Pulmonary artery endothelial cell (primary cell): ENCODE data around the gene FAM219A. TPM values are rescaled to one million over a fixed set of nuclear protein-coding genes. Genes with fewer than 3 reads are reported as not detected.

Experiments used
- DNase-seq: peaks from one replicate; pipeline ENCODE4 v3.0.0-alpha.2; 2011; ENCODE audit warnings: low read depth, low spot score
- total RNA-seq: library from RNA; depleted of rRNA; stranded (reverse); fragments of >200 nt; gene quantifications from 2 replicates; pipeline ENCODE4 v1.2.3, GENCODE V29; 2014

FAM219A gene, protein sequence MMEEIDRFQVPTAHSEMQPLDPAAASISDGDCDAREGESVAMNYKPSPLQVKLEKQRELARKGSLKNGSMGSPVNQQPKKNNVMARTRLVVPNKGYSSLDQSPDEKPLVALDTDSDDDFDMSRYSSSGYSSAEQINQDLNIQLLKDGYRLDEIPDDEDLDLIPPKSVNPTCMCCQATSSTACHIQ
- 11.1 and 11.6 TPM in 2 replicates for total RNA-seq

DNA sequence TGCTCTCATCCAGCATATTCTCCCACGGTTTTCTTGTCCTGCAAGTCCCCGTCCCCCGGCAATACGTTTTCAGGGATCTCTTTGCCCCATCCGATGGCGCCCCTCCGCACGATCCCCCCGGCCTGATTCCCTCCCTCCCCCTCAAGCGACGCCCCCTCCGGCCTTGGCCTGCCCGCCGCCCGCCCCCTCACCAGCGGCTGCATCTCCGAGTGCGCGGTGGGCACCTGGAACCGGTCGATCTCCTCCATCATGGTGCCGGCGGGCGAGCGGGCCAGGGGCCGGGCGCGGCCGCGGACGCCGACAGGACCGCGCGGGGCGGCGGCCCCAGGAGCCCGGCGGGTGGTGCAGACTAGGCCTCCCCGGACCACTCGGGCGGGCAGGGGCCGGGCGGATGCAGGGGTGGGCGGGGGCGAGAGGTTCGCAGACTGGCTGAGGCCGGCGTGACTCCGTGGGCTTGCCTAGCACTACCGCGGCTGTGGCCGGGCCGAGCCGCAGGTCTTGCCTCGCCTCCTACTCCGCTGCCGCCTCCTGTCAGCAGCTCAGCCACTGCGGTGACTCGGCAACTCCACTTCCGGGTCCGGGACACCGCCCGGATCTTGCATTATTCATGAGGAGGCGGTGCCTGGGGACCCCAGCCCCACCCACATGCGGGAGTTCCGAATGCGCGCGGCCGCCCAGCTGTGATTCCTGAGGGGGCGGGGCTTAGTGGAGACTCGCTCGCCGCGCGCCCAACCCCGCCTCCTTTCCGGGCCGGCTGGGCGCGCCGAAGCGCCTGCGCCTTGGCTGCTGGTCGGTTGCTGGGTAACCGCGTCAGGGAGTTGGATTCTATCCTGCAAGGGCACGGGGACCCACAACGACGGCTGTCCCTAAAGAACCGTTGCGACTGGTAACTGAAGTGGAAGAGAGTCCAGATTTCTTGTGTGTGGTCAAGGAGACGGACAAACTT is at the start of gene FAM219A, which contains the start of gene DNAI1:
Gene FAM219A (minus strand): TSS at position 558 of the 946 bp plus-strand sequence. CDS start 307 bp downstream, at position 251.
Gene DNAI1 (plus strand): TSS at position 793 of the 946 bp plus-strand sequence. CDS start 201 bp downstream, outside the sequence.
- DNase-seq: peak; percentile 93

DNA sequence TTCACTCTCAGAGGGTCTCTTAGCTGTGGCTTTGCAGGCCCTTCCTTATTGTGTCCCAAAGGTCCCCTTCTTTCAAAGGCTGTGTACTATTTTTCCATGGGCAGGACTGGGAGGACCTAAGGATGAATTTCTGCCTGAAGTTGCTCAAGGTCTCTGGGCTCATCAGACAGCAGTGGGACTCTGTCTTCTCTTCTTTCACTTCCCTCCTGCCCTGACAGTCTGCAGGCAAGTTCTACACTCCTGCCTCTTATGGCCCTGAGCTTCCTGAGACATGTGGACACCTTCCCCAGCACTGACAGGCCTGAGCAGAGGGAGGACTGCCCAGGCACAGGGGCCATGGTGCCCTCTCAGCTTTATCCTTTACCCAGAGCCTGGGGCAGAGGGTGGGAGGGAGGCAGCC is 49.6 kb upstream of the FAM219A start:
- DNase-seq: no peak

DNA sequence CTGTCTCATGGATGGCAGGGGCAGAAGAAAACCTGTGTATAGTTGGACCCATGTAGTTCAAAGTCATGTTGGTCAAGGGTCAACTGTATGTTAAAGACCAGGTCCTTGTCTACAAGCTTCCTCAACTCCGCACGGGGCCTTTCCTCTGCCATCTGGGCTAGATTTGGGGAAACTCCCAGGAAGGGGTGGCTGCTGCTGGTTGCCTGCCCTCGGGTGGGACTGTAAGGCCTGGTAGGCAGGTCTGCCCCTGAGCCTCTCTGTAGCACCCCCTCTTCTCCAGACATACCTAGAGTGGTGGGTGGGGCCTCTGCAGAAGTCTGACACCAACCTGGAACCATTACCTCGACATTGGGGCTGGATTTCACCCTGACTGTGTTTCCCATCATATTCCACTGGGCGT is 49.2 kb upstream of the FAM219A start:
- DNase-seq: no peak

DNA sequence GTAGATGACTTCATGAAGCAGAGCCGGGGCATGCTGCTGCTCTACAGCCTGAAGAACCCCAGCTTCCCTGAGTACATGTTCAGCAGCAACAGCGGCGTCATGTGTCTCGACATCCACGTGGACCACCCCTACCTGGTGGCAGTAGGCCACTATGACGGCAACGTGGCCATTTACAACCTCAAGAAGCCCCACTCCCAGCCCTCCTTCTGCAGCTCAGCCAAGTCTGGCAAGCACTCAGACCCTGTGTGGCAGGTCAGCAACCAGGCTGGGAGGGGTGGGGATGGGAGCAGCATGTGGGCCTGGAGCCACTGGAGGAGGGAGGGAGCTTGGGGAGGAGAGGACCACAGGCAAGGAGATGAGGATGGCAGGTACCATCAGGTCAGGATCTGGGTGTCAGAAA is 48.3 kb upstream of the FAM219A start:
- DNase-seq: no peak

DNA sequence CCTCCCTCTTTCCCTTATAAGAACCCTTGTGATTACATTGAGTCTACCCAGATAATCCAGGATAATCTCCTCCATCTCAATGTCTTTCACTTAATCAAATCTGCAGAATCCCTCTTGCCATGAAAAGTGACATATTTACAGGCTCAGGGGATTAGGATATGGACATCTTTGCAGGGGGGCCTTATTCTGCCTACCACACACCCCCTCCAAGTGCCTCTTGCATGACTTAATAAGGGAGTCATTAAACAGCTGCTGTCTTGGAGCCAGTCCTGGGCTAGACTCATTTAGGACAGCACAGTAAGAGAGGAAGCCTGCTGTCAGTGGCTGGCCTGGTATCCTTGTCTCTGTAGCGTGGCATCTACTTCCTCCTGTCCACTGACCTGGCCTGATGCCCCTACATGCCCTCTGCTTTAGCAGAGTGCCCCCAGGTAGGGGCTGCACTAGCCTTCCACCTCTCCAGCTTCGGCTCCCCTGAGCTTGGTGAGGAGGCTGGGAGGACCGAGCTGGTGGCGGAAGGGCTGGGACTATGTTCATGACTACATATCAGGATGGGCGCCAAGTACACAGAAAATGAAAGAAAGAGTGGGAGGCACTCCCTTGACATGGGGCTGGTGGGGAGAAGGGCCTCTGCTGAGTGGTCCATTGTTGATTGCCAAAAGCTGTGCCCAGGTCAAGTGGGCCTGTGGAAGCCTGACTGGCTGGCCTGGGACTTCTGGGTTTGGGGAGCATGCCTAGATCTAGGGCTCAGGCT is 47.2 kb upstream of the FAM219A start:
- no peak for DNase-seq

DNA sequence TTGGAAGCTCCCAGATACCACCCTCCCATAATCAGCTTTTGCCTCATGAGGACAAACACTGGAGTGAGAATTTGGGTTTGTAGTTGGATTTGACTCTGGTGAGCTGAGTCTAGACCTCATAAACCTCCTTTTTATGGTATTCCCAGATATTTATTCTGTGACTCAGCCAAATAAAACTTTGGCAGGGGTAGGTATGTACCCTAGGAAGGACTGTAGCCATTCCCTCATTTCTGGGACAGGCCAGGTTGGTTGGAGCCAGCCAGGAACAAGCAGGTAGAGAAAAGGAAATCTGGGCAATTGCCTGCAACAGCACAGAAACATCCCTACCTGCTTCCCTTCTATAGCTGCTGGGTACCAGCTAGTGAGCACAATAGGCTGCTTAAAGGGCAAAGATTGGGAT is 45.0 kb upstream of the FAM219A start:
- DNase-seq: no peak

DNA sequence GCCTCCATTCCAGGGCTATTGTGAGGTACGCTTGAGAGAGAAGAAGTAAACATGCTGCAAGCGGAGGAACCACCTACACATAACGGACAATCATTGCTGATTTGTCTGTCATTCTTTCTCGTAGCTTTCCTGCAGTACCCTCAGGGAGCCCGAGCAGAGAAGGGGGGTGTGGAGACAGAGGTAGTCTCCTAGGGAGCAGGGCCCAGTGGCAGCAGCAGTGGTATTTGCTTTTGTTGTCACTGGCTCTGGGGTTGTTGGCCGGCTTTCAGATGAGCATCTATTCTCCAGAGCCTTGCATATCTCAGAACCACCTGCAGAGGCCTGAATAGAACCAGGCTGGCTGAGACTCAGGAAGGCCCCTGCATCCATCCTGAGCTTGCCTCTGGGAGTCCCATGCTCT is 44.5 kb upstream of the FAM219A start:
- no peak for DNase-seq

DNA sequence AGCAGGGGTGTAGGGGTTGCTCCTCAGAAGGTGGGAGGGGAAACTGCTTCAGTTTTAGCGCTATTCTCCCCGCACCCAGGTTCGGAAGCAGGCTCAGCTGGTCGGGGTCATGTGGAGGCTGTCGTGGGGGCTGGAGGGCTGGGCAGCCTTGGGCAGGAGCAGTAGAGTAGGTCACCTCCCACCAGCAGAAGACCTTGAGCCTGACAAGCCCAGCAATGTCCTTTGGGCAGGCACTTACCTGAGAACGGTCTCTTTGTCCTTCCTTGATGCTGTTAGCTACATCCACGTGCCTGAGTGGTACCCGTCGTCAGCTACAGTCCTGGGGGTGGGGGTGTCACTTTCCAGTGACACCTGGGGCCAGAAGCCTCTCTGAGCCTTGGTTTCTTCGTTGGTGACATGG is 44.1 kb upstream of the FAM219A start:
- no peak for DNase-seq

DNA sequence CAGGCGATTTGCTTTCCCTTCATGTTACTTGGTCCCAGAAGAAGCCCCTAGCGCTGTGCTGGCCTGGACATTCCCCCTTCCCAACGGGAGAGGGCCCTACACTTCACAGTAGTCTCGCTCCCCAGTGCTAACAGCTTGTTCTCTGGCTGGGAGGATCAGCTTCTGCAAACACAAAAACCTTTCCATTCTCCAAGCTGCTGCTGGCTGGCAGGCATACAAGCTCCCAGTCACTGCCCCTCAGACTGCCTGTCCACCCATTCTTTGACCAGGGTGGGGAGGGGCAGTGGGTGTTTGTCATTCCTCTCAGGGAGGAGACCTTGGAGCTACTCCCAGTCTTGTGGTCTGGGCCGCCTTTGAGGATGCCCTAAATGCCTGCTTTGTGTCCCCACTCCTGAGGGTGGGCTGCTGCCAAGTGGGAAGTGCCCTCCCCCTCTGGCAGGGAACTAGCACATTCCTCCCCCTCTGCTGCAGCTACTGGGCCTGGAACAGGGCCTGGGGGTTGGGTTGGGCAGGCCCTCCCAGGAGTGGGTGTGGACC is 43.6 kb upstream of the FAM219A start:
- DNase-seq: no peak

DNA sequence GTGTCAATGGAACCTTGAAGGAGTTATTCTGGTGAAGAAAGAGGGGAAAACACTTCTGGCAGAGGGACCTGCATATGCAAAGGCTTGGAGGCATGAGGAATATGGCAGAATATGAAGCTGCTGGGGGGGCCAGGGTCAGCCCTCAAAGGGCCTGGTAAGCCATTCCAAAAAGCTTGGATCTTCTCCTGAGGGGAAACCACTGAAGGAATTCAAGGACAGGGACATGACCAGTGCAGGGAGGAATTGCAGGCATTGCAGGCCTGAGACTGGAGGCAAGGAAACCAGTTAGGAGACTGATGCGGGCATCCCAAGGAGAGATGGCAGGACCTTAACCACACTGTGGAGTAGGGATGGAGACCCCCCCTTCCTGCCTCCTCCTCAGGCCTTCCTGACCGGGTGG is 43.0 kb upstream of the FAM219A start:
- DNase-seq: no peak

DNA sequence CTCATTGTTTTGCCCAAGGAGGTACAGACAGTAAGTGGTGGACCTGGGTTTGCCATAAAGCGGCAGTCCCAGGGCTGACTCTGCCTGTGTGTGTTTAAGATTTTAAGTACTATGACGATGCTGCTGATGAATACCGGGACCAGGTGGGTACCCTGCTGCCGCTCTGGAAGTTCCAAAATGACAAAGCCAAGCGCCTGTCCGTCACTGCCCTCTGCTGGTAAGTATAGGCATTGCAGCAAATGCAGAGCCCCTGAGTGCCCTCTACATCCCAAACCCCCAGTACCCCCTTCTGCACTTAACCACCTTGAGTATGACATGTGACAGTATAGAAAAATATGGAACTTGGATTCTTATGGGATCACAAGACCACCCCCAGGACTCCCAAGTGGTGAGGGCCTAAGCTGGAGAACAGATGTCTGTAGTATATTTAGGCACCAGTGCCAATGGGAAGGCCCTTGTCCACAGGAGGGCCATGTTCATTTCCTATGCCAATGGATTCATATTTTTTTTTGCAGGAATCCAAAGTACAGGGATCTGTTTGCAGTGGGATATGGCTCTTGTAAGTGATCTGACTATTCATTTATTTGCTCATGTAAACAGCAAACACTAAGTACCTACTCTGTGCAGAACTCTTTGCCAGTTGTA is 42.4 kb upstream of the FAM219A start:
- DNase-seq: no peak

DNA sequence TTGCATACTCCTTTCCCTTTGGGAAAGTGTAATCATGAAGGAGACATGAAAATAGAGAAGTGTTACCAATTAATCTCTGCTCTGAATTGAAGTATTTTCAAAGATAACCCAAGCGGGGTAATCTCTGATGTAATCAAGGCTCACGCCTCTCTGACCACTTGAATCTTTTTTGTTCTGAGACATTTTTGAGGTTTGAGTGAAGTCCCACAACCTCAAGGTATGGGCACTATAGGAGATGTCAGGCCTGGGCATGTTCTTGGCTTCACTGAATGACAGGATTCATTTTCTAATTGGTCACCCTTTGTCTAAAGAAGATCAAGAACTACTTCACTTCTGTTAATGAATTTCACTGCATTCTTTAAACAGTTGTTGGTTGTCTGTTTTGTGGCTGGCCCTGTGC is 40.7 kb upstream of the FAM219A start:
- DNase-seq: no peak

DNA sequence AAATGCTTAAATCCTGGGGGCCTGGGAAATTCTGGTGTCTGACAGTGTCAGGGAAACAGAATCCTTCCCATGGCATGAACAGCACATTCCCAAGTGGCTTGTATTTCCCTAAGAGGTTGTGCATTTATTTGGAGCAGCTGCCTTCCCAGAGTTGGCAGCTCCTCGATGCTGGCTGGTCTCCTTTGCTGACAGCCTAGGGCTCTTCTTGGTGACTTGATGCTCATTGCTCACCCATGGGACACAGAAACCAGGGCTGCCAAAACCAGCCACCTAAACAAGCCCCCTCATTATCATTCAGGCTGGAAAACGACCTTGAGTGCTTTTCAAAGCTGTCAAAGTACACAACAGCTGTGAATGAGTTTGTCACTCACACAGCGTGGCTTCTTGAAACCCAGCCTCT is 40.2 kb upstream of the FAM219A start:
- DNase-seq: no peak

DNA sequence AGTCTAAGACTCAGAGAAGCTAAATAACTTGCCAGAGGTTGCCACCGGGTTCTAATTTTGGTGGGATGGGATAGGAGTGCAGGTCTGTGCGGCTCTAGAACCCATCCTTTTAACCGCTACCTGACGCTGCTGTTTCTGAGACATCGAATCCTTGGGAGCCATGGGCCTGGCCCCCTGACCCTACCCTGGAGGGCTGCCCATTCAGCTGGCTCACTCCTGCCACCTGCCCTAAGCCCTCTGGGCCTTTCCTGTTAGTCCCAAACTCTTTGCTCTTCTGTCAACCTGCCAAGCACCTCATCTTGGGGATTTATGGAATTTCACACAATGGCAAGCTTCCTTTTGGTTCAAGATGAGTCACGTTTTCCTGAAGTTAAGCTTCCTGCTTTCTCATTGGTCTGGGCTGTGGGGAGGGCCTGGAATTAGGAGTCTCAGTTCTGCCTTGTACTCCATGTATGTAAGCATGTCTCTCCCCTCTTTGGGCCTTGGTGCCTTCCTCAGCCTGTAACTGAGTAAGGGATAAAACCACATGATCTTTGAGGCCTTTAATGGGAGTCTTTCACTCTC is 37.9 kb upstream of the FAM219A start:
- DNase-seq: peak; percentile 86

DNA sequence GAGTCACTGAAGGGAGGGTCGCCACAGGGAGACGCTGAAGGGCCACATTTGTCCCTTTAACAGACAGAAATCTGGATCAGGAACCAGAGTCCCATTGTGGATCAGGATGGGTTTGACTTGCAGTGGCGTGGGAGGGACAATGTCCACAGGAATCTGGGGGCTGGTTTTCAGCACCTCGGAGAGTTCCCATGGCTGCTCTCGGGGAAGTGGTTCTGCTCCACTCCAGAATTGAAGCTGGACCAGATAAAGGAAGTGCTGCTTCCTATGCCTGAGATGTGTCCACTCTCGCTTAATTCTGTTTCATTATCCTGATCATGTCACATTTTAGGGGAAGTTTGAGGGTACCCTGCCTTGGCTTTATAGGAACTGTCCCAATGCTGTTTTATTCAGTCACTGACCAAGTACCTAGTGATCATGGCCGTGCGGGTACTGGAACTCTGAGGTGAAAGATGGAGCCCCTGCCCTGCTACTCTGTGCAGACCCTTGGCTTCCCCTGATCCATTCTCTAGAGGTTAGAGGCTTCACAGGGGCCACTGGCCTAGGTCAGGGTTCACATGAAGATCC is 35.7 kb upstream of the FAM219A start:
- DNase-seq: no peak

DNA sequence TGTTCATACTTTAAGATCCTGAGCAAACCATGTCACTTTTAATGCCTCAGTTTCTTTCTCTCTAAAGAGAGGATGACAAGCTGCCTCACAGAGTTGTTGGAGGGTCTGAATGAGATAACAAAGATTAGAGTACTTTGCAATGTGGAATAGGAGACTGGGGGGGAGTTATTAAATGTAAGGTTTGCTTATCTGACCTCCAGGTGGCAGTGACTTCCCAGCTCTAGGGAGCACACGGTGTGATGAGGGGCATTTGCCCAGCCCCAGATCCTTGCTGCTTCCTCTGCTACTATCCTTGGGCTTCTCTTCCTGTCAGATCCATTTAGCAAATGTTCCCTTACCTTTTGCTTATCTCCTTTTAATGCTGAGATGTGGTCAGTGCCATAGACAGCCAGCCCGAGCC is 33.7 kb upstream of the FAM219A start:
- DNase-seq: no peak

DNA sequence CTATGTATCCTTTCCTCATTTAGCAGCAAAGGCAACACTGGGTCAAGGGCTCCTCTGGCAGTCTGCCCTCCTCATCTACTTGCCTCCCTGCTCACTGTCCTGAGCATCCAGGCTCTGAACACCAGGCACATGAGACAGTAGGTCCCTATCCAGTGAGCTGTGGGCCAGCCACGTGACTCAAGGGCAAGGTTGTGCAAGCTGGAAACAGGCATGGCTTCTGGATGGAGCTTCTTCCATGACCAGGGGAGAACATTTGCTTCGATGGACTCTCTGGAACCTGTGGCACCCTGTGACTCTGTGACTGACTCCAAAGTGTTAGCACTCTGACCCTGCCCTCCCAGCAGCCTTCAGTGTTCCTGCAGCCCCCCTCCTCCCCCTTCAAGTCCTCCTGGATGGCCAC is 33.2 kb upstream of the FAM219A start:
- DNase-seq: no peak

DNA sequence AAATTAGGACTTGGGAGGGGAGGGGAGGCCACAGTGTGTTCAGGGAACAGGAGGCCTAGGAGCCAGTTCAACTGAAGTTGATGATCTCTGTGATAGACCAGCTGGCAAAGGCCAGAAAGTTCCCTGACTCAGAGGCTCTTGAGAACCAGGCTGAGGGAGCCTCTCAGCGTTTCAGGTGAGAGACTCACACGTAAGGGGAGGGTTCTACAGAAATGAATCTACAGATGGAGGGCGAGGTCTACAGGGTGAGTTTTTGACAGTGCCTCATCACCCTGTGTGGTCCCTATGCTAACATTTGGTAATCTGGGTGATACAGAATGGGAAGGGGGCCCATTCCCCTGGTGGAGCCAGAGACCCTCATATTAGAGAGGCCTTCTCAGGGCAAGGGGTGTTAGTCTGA is 32.4 kb upstream of the FAM219A start:
- DNase-seq: no peak

DNA sequence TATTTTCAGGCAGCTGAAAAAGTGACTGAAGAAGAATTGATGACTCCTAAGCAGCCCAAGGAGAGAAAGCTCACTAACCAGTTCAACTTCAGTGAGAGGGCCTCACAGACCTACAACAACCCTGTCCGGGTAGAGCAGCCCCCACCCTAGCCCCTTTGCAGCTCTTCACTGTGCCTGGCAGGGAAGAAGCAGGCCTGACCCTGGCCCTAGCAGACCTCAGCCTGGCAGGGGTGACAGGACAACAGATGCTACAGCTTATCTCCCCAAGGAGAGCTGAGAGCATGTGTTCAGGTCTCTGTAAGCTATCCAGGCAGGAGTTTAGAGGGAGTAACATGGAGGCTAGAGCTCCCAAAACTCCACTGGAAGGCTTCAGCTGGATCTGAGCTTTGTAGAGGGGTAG is 32.0 kb upstream of the FAM219A start:
- no peak for DNase-seq

DNA sequence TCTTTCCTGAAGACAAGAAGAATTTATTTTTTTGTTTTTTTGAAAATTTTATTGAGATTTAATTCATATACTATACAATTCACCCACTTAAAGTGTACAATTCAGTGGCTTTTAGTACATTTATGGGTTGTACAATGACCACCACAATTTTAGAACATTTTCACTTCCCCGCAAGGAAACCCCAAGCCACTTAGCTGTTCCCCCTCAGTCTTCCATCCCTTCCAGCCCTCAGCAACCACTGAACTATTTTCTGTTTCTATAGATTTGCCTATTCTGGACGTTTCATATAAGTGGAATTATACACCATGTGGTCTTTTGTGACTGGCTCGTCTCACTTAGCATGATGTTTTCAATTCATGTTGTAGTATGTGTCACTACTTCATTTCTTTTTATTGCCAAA is 28.2 kb upstream of the FAM219A start:
- no peak for DNase-seq

DNA sequence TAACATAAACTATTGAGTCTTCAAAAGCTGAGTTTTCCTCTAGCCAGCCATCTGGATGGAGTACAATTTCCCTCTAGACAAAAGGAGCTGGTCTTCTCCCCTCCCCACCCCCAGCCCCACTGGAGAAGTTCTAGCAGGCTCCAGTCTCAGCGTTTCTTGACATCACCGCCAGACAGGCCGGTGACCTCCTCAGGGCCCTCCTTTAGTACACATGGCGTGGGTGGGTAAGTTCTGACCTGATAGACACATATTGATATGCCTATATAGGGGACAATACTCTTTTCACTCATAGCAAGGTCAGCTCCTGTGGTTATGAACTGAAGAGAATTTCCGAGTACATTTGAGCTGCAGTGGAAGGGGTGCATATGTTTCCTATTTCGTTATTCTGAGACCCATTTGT is 27.5 kb upstream of the FAM219A start:
- DNase-seq: no peak
